Measurements from ENCODE around the gene KAT2A. TPM values are rescaled to one million over a fixed set of nuclear protein-coding genes. Genes with fewer than 3 reads are reported as not detected.
A peak's percentile ranks its signal among the peaks of the same experiment; 100 is the strongest.
"Not testable (repeated sequence)": the region's sequence is repeated elsewhere in the genome, so short reads cannot be mapped to it uniquely, and the experiment has no call there.

The KAT2A gene
- polyA plus RNA-seq, 1 donor, result 49.1 TPM

- Histone ChIP-seq H3K36me3 (ENCODE audit: control insufficient read depth, insufficient read depth, low read length) (peaks cover 9% of the 10 kb centered on the region), H3K27me3 (ENCODE audit: control insufficient read depth, insufficient read depth, low read length) (no peaks in the 10 kb centered on the region), H3K9me3 (ENCODE audit: control insufficient read depth, low read depth, low read length) (no peaks in the 10 kb centered on the region), H3K4me3 (ENCODE audit: low read length) (peak overlapping the region; percentile 98), H3K27ac (ENCODE audit: low read length) (no peak overlapping the region), H3K4me1 (ENCODE audit: control insufficient read depth, insufficient read depth, low read length) (peaks cover 15% of the 10 kb centered on the region)
- DNase-seq, result no peak
- no CpG with 5 or more reads among the region's 17 CpGs for WGBS (ENCODE audit: insufficient coverage, low lambda C conversion rate)
Measured at GRCh38 chr17:42155614-42156045, 34.5 kb upstream of the KAT2A start.

GRCh38 chr17:42153919-42154742 is 33.0 kb upstream of the KAT2A start:
- H3K27me3 ChIP-seq (ENCODE audit: control insufficient read depth, insufficient read depth, low read length), result no peaks in the 10 kb centered on the region
- H3K36me3 ChIP-seq (ENCODE audit: control insufficient read depth, insufficient read depth, low read length), result peaks cover 12% of the 10 kb centered on the region
- H3K9me3 ChIP-seq (ENCODE audit: control insufficient read depth, low read depth, low read length), result no peaks in the 10 kb centered on the region
- WGBS (ENCODE audit: insufficient coverage, low lambda C conversion rate), result no CpG with 5 or more reads among the region's 15 CpGs
- H3K4me3 ChIP-seq (ENCODE audit: low read length), result peak overlapping the region; percentile 98
- peaks cover 15% of the 10 kb centered on the region for H3K4me1 ChIP-seq (ENCODE audit: control insufficient read depth, insufficient read depth, low read length)
- H3K27ac ChIP-seq (ENCODE audit: low read length), result peak overlapping the region; percentile 74
- peak; percentile 49 to 75 for DNase-seq

GRCh38 chr17:42146911-42147607 is 25.9 kb upstream of the KAT2A start:
- Histone ChIP-seq H3K36me3 (ENCODE audit: control insufficient read depth, insufficient read depth, low read length) (peaks cover 43% of the 10 kb centered on the region), H3K27me3 (ENCODE audit: control insufficient read depth, insufficient read depth, low read length) (no peaks in the 10 kb centered on the region), H3K27ac (ENCODE audit: low read length) (no peak overlapping the region), H3K9me3 (ENCODE audit: control insufficient read depth, low read depth, low read length) (no peaks in the 10 kb centered on the region), H3K4me1 (ENCODE audit: control insufficient read depth, insufficient read depth, low read length) (peaks cover 4% of the 10 kb centered on the region), H3K4me3 (ENCODE audit: low read length) (no peak overlapping the region)
- 79% methylated on average over 5 of the region's 13 CpGs for WGBS (ENCODE audit: insufficient coverage, low lambda C conversion rate)
- DNase-seq, result no peak

GRCh38 chr17:42143138-42143537 is 22.0 kb upstream of the KAT2A start:
- H3K36me3 ChIP-seq (ENCODE audit: control insufficient read depth, insufficient read depth, low read length), result peaks cover 43% of the 10 kb centered on the region
- 60% methylated on average over 1 of the region's 4 CpGs for WGBS (ENCODE audit: insufficient coverage, low lambda C conversion rate)
- not testable (repeated sequence) for H3K27me3 ChIP-seq (ENCODE audit: control insufficient read depth, insufficient read depth, low read length); DNase-seq; H3K27ac ChIP-seq (ENCODE audit: low read length); H3K4me3 ChIP-seq (ENCODE audit: low read length); H3K4me1 ChIP-seq (ENCODE audit: control insufficient read depth, insufficient read depth, low read length); H3K9me3 ChIP-seq (ENCODE audit: control insufficient read depth, low read depth, low read length)

GRCh38 chr17:42142371-42142896 is 21.3 kb upstream of the KAT2A start:
- Histone ChIP-seq H3K4me3 (ENCODE audit: low read length) (no peak overlapping the region), H3K9me3 (ENCODE audit: control insufficient read depth, low read depth, low read length) (no peaks in the 10 kb centered on the region), H3K27ac (ENCODE audit: low read length) (no peak overlapping the region), H3K4me1 (ENCODE audit: control insufficient read depth, insufficient read depth, low read length) (peaks cover 12% of the 10 kb centered on the region), H3K27me3 (ENCODE audit: control insufficient read depth, insufficient read depth, low read length) (no peaks in the 10 kb centered on the region), H3K36me3 (ENCODE audit: control insufficient read depth, insufficient read depth, low read length) (peaks cover 43% of the 10 kb centered on the region)
- DNase-seq, result no peak
- no CpG with 5 or more reads among the region's 7 CpGs for WGBS (ENCODE audit: insufficient coverage, low lambda C conversion rate)

- no peak for DNase-seq
- no peak overlapping the region for H3K27ac ChIP-seq (ENCODE audit: low read length)
- H3K4me3 ChIP-seq (ENCODE audit: low read length), result no peak overlapping the region
- no CpG with 5 or more reads among the region's 8 CpGs for WGBS (ENCODE audit: insufficient coverage, low lambda C conversion rate)
- H3K9me3 ChIP-seq (ENCODE audit: control insufficient read depth, low read depth, low read length), result no peaks in the 10 kb centered on the region
- no peaks in the 10 kb centered on the region for H3K27me3 ChIP-seq (ENCODE audit: control insufficient read depth, insufficient read depth, low read length)
- H3K4me1 ChIP-seq (ENCODE audit: control insufficient read depth, insufficient read depth, low read length), result peaks cover 17% of the 10 kb centered on the region
- peaks cover 40% of the 10 kb centered on the region for H3K36me3 ChIP-seq (ENCODE audit: control insufficient read depth, insufficient read depth, low read length)
Measured at GRCh38 chr17:42141382-42141781, 20.2 kb upstream of the KAT2A start.

GRCh38 chr17:42140690-42141089 is 19.5 kb upstream of the KAT2A start:
- peaks cover 21% of the 10 kb centered on the region for H3K4me1 ChIP-seq (ENCODE audit: control insufficient read depth, insufficient read depth, low read length)

GRCh38 chr17:42138749-42139492 is 17.8 kb upstream of the KAT2A start:
- no peak overlapping the region for H3K27ac ChIP-seq (ENCODE audit: low read length)
- H3K27me3 ChIP-seq (ENCODE audit: control insufficient read depth, insufficient read depth, low read length), result no peaks in the 10 kb centered on the region
- no peak for DNase-seq
- WGBS (ENCODE audit: insufficient coverage, low lambda C conversion rate), result no CpG with 5 or more reads among the region's 7 CpGs
- H3K4me1 ChIP-seq (ENCODE audit: control insufficient read depth, insufficient read depth, low read length), result peaks cover 38% of the 10 kb centered on the region
- H3K9me3 ChIP-seq (ENCODE audit: control insufficient read depth, low read depth, low read length), result no peaks in the 10 kb centered on the region
- no peak overlapping the region for H3K4me3 ChIP-seq (ENCODE audit: low read length)
- peaks cover 42% of the 10 kb centered on the region for H3K36me3 ChIP-seq (ENCODE audit: control insufficient read depth, insufficient read depth, low read length)

More at GRCh38 chr17:42140690-42141089, 19.5 kb upstream of the KAT2A start:
- DNase-seq; H3K27ac ChIP-seq (ENCODE audit: low read length); H3K4me3 ChIP-seq (ENCODE audit: low read length); H3K9me3 ChIP-seq (ENCODE audit: control insufficient read depth, low read depth, low read length); H3K27me3 ChIP-seq (ENCODE audit: control insufficient read depth, insufficient read depth, low read length): not testable (repeated sequence)
- WGBS (ENCODE audit: insufficient coverage, low lambda C conversion rate), result no CpG with 5 or more reads among the region's 7 CpGs
- H3K36me3 ChIP-seq (ENCODE audit: control insufficient read depth, insufficient read depth, low read length), result peaks cover 40% of the 10 kb centered on the region

- no peaks in the 10 kb centered on the region for H3K9me3 ChIP-seq (ENCODE audit: control insufficient read depth, low read depth, low read length)
- H3K27ac ChIP-seq (ENCODE audit: low read length), result peak overlapping the region; percentile 83
- peaks cover 55% of the 10 kb centered on the region for H3K4me1 ChIP-seq (ENCODE audit: control insufficient read depth, insufficient read depth, low read length)
- peaks cover 33% of the 10 kb centered on the region for H3K36me3 ChIP-seq (ENCODE audit: control insufficient read depth, insufficient read depth, low read length)
- no peak for DNase-seq
- peak overlapping the region; percentile 12 for H3K4me3 ChIP-seq (ENCODE audit: low read length)
- no CpG with 5 or more reads among the region's 3 CpGs for WGBS (ENCODE audit: insufficient coverage, low lambda C conversion rate)
- no peaks in the 10 kb centered on the region for H3K27me3 ChIP-seq (ENCODE audit: control insufficient read depth, insufficient read depth, low read length)
Measured at GRCh38 chr17:42136654-42137051, 15.5 kb upstream of the KAT2A start.
